ENCODE data around the gene SERPINH1. TPM values are rescaled to one million over a fixed set of nuclear protein-coding genes. Genes with fewer than 3 reads are reported as not detected.

Gene SERPINH1
- total and polyA plus RNA-seq, 2 of the 13 experiments (the other 11 are each of a cell fraction or from before 2014, with no cell fraction given), result 83.6 to 83.8 TPM

DNA sequence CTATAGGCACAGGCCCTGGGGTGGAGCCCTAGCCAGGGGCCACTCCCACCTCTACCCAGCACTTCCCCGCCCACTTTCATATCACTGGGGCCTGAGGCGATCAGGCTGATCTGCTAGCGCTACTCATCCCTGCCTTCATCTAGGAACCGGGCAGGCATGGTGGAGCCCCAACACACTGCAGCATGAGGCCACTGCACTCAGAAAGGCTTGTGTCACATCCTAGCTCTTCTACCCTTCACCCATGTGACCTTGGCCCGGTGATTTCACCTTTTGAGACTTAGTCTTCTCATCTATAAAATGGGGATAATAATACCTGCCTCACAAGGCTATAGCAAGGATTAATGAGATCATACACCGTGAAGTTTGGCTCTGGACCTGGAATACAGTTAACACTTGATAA, 18.2 kb upstream of the SERPINH1 start (continued):
- TF ChIP-seq, protein P1, sequence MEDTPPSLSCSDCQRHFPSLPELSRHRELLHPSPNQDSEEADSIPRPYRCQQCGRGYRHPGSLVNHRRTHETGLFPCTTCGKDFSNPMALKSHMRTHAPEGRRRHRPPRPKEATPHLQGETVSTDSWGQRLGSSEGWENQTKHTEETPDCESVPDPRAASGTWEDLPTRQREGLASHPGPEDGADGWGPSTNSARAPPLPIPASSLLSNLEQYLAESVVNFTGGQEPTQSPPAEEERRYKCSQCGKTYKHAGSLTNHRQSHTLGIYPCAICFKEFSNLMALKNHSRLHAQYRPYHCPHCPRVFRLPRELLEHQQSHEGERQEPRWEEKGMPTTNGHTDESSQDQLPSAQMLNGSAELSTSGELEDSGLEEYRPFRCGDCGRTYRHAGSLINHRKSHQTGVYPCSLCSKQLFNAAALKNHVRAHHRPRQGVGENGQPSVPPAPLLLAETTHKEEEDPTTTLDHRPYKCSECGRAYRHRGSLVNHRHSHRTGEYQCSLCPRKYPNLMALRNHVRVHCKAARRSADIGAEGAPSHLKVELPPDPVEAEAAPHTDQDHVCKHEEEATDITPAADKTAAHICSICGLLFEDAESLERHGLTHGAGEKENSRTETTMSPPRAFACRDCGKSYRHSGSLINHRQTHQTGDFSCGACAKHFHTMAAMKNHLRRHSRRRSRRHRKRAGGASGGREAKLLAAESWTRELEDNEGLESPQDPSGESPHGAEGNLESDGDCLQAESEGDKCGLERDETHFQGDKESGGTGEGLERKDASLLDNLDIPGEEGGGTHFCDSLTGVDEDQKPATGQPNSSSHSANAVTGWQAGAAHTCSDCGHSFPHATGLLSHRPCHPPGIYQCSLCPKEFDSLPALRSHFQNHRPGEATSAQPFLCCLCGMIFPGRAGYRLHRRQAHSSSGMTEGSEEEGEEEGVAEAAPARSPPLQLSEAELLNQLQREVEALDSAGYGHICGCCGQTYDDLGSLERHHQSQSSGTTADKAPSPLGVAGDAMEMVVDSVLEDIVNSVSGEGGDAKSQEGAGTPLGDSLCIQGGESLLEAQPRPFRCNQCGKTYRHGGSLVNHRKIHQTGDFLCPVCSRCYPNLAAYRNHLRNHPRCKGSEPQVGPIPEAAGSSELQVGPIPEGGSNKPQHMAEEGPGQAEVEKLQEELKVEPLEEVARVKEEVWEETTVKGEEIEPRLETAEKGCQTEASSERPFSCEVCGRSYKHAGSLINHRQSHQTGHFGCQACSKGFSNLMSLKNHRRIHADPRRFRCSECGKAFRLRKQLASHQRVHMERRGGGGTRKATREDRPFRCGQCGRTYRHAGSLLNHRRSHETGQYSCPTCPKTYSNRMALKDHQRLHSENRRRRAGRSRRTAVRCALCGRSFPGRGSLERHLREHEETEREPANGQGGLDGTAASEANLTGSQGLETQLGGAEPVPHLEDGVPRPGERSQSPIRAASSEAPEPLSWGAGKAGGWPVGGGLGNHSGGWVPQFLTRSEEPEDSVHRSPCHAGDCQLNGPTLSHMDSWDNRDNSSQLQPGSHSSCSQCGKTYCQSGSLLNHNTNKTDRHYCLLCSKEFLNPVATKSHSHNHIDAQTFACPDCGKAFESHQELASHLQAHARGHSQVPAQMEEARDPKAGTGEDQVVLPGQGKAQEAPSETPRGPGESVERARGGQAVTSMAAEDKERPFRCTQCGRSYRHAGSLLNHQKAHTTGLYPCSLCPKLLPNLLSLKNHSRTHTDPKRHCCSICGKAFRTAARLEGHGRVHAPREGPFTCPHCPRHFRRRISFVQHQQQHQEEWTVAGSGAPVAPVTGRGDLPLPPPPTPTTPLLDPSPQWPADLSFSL (CRISPR knock-in tag; IDR thresholded peaks at IDR 0.05), result 0 out of 2 replicates have a peak, but pooled peaks have one; percentile 20
- no peak for TF ChIP-seq SMAD9 (CRISPR knock-in tag; IDR thresholded peaks at IDR 0.05)

DNA sequence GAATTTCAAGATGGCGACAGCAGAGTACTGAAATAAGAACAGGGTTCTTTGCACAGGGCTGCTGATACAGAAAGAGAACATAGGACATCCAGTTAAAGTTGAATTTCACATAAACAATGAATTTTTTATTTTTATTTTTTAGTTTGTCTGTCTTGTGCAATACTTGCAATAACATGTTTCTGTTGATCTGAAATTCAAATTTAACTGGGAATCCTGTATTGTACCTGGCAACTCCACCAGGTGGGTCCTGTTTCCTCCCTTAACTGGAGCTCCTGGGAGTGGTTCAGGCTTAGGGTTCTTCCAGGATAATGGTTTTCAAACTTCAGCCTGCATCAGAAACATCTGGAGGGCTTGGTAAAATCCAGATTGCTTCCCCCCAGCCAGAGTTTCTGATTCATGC, 14.9 kb upstream of the SERPINH1 start:
- Histone ChIP-seq H3K9me3 (ENCODE audit: low read length) (no peaks in the 10 kb centered on the region), H3K4me3 (replicated peaks in 1 of 3; ENCODE audit: insufficient read depth in 1 of 3, low read depth in 2 of 3, low read length in 3 of 3) (no peak overlapping the region), H3K27me3 (ENCODE audit: control insufficient read depth in 1 of 2, insufficient read depth in 2 of 2, low read length in 2 of 2) (peaks cover 0 to 22% of the 10 kb centered on the region in 2 experiments; a peak in 3 of 5 replicates), H4K20me1 (ENCODE audit: insufficient read depth, low read length) (no peaks in the 10 kb centered on the region), H3K4me2 (ENCODE audit: low read depth, low read length) (no peak overlapping the region), H2AFZ (ENCODE audit: low read length) (no peak overlapping the region), H3K36me3 (replicated peaks in 1 of 2; ENCODE audit: control insufficient read depth in 1 of 2, insufficient read depth in 2 of 2, low read length in 2 of 2) (no peaks in the 10 kb centered on the region), H3K79me2 (ENCODE audit: insufficient read depth, low read length) (no peaks in the 10 kb centered on the region), H3K9ac (ENCODE audit: insufficient read depth, low read depth, low read length) (no peak overlapping the region), H3K27ac (ENCODE audit: extremely low read length, insufficient read depth, low read length) (no peak overlapping the region), H3K4me1 (ENCODE audit: insufficient read depth, low read length) (peaks cover 6% of the 10 kb centered on the region; the same call in 1 of the 2 replicates)
- FAIRE-seq (no peak), DNase-seq (ENCODE audit: low spot score) (no peak), ATAC-seq (no peak)
- 87% methylated on average over 1 of the region's 1 CpG for WGBS (ENCODE audit: low lambda C conversion rate)
- intact Hi-C loops (cut with micrococcal nuclease; ENCODE audit: unreplicated experiment) (loop anchor here (1.0 to 5.0 kb wide), 3 partner anchors 30 to 222 kb away; partner anchors contain the start of gene DGAT2), in situ Hi-C loops (cut with HindIII; ENCODE audit: extremely low pct_ligation_motif_present, low pct_unique_long_range_greater_than_20kb) (no loop called here)
- TF ChIP-seq, protein P2, sequence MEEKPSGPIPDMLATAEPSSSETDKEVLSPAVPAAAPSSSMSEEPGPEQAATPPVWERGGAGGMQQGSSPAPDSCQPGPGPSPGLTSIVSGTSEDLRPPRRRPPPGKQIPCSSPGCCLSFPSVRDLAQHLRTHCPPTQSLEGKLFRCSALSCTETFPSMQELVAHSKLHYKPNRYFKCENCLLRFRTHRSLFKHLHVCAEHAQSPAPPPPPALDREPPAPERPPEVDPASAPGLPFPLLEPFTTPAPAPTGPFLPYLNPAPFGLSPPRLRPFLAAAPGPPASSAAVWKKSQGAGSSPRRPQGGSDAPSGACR (CRISPR knock-in tag; IDR thresholded peaks at IDR 0.05), result no peak
- no peak for TF ChIP-seq ZNF329 (CRISPR knock-in tag; IDR thresholded peaks at IDR 0.05; ENCODE audit: low read depth)
- TF ChIP-seq, protein P3, sequence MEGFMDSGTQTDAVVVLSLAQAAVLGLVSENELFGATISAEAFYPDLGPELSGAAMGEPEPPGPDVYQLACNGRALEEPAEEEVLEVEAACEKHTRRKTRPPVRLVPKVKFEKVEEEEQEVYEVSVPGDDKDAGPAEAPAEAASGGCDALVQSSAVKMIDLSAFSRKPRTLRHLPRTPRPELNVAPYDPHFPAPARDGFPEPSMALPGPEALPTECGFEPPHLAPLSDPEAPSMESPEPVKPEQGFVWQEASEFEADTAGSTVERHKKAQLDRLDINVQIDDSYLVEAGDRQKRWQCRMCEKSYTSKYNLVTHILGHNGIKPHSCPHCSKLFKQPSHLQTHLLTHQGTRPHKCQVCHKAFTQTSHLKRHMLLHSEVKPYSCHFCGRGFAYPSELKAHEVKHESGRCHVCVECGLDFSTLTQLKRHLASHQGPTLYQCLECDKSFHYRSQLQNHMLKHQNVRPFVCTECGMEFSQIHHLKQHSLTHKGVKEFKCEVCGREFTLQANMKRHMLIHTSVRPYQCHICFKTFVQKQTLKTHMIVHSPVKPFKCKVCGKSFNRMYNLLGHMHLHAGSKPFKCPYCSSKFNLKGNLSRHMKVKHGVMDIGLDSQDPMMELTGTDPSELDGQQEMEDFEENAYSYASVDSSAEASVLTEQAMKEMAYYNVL (CRISPR knock-in tag; IDR thresholded peaks at IDR 0.05; ENCODE audit: borderline replicate concordance), result no peak
- no peak for TF ChIP-seq RFXANK (CRISPR knock-in tag; IDR thresholded peaks at IDR 0.05)
- no peak for TF ChIP-seq YEATS2 (CRISPR knock-in tag; IDR thresholded peaks at IDR 0.05; ENCODE audit: borderline replicate concordance)
- no peak for TF ChIP-seq MATR3 (CRISPR knock-in tag; IDR thresholded peaks at IDR 0.05)
- TF ChIP-seq, protein P4, sequence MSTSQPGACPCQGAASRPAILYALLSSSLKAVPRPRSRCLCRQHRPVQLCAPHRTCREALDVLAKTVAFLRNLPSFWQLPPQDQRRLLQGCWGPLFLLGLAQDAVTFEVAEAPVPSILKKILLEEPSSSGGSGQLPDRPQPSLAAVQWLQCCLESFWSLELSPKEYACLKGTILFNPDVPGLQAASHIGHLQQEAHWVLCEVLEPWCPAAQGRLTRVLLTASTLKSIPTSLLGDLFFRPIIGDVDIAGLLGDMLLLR (CRISPR knock-in tag; IDR thresholded peaks at IDR 0.05), result no peak
- TF ChIP-seq, protein P5, sequence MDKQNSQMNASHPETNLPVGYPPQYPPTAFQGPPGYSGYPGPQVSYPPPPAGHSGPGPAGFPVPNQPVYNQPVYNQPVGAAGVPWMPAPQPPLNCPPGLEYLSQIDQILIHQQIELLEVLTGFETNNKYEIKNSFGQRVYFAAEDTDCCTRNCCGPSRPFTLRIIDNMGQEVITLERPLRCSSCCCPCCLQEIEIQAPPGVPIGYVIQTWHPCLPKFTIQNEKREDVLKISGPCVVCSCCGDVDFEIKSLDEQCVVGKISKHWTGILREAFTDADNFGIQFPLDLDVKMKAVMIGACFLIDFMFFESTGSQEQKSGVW (CRISPR knock-in tag; IDR thresholded peaks at IDR 0.05; ENCODE audit: borderline replicate concordance), result no peak
- no peak for TF ChIP-seq ZFP36 (IDR thresholded peaks at IDR 0.05; ENCODE audit: borderline replicate concordance, low read depth, low read length, partially characterized antibody)
- ChIA-PET POLR2A (no interaction called here), CTCF (ENCODE audit: low intra/inter-chr PET ratio, low total read pairs) (interaction anchor here (1.0 to 2.0 kb wide), 6 partner anchors 17 to 159 kb away, joined by 3 to 16 read pairs (median 5); no protein-coding TSS in a partner anchor)
- no TSS peak for BruUV-seq (replicated peaks)

Data from HepG2 (cell line).